G401.6 (cell line): ENCODE measurements around the gene MFNG.

Source experiments
- FAIRE-seq: peaks from 2 replicates; lab custom pipeline; 2012; peaks lifted over from hg19 to GRCh38; lab: Jason Lieb, UNC

The MFNG gene

GRCh38 chr22:37420686-37421467 is 65.3 kb downstream of the MFNG start:
- no peak for FAIRE-seq

GRCh38 chr22:37419969-37420685 is 66.1 kb downstream of the MFNG start:
- FAIRE-seq: no peak

- no peak for FAIRE-seq
Measured at GRCh38 chr22:37419370-37419968, 66.7 kb downstream of the MFNG start.
